GM12874 (cell line): Measurements from ENCODE around the gene SCGB3A2.

ENCODE experiments used
- TF ChIP-seq, protein P1 (sequence below): IDR thresholded peaks from 2 replicates; pipeline ENCODE4 v1.5.1; 2011; ENCODE audit warnings: low read depth, mild to moderate bottlenecking, control low read depth, low read length, moderate library complexity; ENCODE audit not compliant: insufficient read depth

Gene SCGB3A2

DNA sequence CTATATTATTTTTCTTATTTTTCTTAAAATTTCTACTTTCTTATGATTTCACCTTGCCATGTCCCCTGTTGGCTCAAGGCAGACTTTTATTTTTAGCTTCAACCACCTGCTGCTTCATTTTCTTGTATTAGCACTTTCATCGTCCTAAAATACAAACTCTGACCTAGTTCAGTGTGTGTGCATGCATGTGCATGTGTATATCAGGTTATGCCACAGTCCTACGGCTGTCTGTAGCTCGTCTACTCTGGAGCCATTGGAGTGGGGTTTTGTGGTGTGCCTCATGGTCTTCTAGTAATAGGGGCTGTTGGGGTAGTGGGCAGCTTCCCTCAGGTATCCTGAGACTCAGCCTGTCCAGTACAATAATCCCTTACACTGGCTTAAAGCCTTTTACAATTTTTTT, 33.7 kb upstream of the SCGB3A2 start:
- TF ChIP-seq, protein P1, sequence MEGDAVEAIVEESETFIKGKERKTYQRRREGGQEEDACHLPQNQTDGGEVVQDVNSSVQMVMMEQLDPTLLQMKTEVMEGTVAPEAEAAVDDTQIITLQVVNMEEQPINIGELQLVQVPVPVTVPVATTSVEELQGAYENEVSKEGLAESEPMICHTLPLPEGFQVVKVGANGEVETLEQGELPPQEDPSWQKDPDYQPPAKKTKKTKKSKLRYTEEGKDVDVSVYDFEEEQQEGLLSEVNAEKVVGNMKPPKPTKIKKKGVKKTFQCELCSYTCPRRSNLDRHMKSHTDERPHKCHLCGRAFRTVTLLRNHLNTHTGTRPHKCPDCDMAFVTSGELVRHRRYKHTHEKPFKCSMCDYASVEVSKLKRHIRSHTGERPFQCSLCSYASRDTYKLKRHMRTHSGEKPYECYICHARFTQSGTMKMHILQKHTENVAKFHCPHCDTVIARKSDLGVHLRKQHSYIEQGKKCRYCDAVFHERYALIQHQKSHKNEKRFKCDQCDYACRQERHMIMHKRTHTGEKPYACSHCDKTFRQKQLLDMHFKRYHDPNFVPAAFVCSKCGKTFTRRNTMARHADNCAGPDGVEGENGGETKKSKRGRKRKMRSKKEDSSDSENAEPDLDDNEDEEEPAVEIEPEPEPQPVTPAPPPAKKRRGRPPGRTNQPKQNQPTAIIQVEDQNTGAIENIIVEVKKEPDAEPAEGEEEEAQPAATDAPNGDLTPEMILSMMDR, result no peak

DNA sequence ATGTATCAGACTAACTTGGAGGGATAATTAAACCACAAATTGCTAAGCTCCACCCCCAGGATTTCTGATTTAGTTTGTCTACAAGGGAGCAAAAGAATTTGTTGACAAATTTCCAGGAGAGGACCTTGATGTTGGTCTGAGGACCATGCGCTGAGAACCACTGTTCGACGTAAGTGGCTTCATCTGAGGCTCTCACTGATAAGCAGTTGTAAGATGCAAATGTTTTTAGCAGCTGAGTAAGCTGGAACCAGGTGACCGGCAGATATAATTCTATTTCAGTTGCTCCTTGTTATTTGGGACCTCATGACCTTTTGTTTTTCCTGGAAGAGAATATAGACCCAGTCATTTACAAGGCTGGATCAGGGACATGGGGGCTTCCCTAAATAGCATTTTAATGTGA, 32.9 kb upstream of the SCGB3A2 start:
- TF ChIP-seq, protein P1, result no peak

DNA sequence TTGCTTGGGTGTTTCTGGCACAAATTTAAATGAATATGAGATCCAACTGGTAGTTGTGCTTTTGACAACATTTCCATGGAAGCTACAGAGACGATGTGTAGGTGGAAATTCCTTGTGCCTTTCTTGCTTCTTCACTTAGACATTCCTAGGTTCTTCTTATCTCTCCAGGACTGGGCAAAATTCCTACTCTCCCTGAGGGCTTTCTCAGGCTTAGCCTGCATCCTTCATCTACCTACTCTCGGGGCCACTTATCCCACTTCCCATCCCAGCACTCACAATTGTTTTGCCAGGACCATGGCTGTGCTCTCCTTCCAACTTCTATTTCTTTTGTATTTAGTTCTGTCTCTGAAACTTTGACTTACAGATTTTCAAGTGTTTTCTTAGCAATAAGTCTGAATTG, 29.3 kb upstream of the SCGB3A2 start:
- TF ChIP-seq, protein P1, result no peak

DNA sequence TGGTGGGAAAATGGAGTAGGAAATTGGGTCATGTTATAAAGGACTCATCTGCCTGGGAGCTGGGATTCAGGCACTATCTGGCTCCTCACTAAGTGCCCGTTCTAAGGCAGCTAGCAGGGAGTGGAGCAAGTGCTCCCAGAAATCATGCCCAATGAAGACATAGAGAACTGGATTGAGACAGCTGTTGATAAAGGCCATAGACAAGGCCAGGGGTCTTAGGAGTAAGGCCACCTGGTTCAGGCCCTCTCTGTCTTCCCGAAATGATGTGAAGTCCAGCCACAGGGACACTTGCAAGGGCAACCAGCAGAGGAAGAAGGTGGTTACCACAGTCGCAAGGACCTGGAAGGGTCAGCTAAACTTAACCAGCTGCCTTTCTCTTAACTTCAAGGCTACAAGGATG, 26.9 kb upstream of the SCGB3A2 start:
- TF ChIP-seq, protein P1, result no peak

DNA sequence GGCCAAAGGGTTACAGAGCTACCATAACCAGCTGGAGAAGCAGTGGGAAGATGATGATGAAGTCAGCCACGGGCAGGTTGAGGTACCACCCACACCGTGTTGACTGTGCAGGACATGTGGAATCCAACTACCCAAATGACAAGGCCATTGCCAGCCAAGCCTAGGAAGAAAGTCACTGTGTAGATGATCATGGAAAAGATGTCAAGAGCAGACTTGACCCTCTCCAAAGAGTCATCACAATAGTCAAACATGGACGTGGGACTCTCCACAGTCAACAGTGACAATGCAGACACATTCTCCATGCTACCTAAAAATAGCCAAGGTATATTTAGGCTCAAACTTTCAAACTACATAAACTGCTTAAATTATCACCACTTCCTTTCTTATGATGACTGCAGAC, 26.1 kb upstream of the SCGB3A2 start:
- TF ChIP-seq, protein P1, result no peak

DNA sequence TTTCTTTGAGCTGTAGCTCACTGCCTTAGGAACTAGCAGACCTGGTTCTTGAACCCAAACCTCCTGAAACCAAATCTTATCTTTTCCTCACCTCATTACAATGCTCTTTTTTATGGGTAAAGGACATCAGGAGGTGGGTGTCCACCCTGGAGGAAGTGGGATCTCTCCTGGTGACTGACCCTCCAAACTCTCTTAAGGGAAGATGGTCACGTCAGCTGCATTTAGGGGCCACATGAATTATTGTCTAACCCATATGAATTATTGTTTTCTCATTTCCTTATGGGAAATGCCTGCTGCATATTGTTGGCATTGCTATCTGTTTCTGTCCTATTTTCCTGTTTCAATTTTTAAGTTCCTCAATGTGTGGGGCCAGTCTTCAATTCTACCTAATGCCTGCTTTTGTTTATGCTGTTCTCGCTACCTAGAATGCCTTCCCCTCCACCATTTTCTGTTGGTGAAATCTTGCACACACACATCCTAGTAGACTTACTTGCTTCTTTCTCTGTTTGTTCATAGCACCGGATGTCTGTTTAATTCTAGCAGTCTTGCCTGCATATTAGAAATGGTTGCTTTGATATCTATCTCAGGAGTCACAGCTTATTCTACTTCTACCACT, 25.0 kb upstream of the SCGB3A2 start:
- TF ChIP-seq, protein P1, result no peak

DNA sequence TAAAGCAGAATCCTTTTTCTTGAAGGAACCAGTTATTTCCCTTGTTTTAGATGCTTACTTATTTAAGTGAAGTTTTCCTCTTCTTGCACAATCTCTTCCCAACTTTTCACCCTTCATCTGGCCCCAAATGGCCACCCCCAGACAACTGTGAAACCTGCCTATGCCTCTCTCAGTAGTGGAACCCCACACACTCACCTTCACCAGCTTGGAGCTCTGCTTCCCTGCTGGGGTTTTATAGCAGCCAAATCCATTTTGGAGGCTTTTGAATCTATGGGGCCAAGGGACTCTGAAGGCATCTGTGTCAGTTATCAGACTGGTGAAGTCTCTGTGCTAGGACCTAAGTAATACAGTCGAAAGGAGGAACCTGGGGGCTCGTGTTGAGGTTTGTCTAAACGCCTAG, 24.2 kb upstream of the SCGB3A2 start:
- TF ChIP-seq, protein P1, result no peak
